GM18505 (cell line): ENCODE results near the gene FRMD4A.
"Not testable (repeated sequence)": the region's sequence is repeated elsewhere in the genome, so short reads cannot be mapped to it uniquely, and the experiment has no call there.

Source experiments
- ATAC-seq: cut with Tn5 transposase; IDR thresholded peaks from one replicate; pipeline ENCODE4 v1.9.1; 2021; ENCODE audit not compliant: unreplicated experiment
- POLR2A ChIP-seq: IDR thresholded peaks from 4 replicates; pipeline ENCODE4 v1.6.1; 2011; ENCODE audit warnings: borderline replicate concordance; ENCODE audit not compliant: insufficient read depth, insufficient read length; ENCODE audit errors: extremely low read depth

FRMD4A gene

DNA sequence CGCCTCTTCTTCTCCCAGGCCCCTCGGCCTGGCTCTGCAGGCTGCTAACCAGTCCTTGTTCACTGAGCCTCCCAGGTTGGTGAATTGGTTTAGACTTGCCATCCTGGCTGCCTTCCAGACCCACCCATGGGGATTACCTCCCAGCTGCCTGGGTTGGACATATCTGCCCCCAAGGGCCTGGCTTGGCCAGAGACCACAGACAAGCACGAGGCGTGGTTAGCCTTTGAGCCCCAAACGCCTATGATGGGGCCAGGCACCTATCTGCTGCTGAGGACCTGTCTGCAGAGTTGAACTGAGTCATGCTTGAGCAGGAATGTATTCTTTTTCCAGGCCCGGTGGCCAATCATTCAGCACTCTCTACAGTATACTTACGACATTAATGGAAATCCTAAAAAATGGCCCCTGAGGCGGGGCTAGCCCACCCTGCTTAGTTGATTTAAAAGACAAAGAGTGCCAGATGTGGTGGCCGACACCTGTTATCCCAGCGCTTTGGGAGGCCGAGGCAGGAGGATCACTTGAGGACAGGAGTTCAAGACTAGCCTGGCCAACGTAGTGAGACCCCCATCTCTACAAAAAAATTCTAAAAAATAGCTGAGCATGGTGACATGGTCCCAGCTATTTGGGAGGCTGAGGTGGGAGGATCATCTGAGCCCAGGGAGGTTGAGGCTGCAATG, 361.5 kb downstream of the FRMD4A start:
- TF ChIP-seq POLR2A = no peak
- ATAC-seq = no peak

DNA sequence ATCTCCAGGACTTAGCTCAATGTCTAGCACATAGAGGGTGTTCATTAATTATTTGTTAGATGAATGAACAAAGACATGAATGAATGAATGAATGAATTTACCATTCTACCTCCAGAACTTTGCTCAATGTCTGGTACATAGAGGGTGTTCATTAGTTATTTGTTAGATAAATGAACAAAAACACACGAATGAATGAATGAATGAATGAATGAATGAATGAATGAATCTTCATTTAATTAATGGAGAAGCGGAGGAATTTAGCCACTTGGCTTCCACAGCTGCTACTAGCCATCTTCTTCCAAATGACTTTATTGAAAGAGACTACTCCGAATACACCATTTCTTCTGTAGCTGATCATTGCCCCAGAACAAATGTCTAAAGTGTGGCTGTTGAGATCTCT, 368.9 kb downstream of the FRMD4A start:
- ATAC-seq = no peak
- TF ChIP-seq POLR2A = no peak

DNA sequence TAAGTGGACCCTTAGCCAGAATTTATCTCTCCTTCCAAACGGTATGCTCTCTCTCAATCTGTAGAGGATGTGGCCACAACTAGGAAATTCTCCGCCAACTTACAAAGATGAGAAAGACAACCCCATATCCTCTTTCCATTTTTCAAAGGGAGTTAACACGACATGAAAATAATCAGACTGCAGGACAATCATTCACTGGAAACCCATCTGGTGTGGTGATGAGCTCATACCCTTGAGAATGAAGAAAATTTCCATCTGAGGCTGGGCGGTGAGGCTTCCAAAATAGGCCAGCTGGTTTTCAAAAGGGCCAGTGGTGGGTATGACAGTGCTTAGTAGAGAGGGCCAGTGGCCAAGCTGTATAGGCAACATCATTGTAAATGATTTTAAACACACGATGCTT, 369.6 kb downstream of the FRMD4A start:
- no peak for TF ChIP-seq POLR2A
- ATAC-seq = no peak

DNA sequence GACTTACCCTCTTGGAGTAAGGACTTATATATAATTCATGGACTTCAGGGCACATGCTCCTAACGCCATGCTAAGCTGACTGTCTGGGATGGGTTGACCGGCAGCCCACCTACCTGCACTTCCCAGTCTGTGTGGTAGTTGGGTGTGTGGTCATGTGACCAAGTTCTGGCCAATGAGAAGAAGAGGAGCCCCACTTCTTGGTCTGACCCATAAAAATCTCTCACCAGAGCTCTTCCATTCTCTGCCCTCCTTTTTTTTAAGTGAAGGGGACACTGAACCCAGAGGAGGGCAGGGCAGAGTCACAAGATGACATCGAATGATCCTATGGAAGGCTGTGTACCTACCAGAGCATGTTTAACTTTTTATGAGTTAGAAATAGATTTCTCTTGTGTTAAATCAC, 370.1 kb downstream of the FRMD4A start:
- no peak for ATAC-seq
- no peak for TF ChIP-seq POLR2A

DNA sequence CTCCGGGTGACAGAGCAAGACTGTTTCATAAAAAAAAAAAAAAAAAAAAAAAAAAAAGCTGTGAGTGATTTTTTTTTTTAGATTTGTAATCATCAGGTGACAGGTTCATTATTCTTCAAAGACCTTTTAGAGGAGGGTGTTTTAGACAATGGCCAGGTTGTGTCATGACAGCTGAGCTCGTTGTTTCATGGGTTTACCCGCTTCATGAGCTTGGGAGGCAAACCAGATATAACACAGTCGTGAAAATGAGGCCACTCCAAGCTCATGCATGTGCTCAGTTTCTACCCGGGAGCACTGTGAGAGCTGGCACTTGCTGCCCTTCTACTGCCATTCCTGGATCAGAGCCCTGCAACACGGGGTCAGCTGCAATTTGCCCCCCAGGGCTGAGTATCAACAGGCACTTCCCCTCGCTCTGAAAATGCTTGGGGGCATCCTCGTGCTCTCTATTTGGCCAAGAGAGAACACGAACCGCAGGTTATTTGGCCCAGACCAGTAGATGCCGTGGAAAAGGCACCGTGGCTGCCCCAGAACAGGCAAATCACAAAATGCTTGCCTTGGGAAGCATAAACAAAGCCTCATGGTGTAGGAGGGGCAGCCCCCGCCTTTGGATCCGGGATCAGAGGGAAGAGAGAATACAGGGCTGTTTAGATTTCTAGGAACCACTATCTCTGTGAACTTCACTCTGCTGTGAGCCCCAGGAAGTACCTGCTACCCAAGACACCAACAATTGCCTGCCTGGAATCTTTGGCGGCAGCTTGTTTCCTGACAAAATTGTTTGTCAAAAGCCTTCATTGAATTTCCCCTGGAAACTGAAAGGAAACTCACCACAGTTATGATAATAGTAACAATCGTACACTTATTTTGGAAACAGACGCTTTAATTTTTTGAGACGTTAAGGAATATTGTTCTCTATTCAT, 371.0 kb downstream of the FRMD4A start:
- no peak for TF ChIP-seq POLR2A
- ATAC-seq = no peak

DNA sequence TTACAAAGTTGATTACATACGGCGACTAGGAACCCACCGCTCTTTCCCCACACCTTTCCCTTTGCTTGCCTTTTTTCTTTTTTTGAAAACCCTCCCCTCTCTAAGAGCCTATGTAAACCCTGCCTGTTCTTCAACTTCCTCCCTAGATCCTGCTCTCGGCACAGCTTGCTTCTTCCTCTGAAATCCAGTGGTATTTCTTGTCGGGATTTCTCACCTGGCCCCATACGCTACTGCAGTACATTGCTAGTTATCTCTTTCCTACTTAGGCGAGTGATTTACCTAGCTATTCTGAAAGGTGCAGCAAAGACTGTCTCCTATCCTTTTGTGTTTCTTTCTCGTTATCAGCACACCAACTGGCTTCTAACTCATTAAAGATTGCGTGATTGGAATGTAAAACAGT, 372.9 kb downstream of the FRMD4A start:
- TF ChIP-seq POLR2A = no peak
- ATAC-seq = no peak

DNA sequence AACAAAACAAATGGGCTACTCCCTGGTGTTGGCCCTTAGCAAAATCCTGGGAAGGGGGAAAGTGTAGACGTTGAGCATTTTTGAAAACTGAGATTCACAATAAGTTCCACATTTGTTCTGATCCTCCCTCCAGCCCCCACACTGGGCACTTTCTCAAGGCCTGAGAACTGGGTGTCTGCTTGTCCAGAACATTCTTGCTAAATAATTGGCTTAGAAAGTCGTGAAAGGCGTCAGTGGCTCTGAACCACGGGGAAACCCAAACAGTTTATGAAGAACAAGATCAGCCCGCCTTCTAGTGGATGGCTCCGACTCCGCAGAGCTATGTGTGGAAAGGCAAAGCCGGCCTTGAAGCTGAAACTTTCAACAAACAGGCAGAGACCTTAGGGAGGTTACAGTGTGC, 373.9 kb downstream of the FRMD4A start:
- ATAC-seq = no peak
- no peak for TF ChIP-seq POLR2A

DNA sequence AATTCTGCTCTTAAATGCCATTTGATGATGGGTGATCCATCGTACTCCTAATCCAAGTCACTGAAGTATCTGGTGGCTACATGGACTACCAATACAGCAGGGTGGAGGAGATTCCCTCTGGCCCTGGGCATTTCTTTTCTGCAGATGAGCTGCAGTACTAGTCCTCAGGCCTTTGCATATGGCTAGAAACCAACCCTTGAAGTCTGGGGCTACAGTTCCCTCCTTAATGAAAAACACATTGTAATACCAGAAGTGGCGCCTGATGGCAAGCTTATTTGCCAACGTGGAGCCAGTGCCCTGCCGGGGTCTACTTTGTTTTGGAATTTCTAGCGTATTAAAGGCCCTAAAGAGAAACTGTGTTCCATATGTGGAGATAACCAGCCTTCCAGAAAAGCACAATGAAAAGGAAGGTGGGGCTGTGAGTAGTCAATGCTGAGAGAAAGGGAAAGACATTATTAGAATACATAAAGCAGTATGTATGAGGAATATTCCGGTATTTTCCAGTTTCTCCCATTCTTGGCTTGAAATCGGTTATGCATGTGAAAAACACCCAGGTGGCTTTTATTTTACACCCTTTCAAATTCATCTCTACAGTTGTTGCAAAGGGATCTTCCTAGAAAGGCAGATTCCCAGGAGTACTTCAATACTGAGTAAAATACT, 375.2 kb downstream of the FRMD4A start:
- TF ChIP-seq POLR2A = no peak
- no peak for ATAC-seq

DNA sequence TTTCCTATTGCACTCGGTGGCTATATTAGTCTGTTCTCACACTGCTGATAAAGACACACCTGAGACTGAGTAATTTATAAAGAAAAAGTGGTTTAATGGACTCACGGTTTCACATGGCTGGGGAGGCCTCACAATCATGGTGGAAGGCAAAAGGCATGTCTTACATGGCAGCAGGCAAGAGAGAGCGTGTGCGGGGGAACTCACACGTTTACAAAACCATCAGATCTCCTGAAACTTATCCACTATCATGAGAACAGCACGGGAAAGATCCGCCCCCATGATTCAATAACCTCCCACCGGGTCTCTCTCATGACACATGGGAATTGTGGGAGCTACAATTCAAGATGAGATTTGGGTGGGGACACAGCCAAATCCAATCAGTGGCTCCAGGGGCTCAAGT, 376.5 kb downstream of the FRMD4A start:
- not testable (repeated sequence) for ATAC-seq

DNA sequence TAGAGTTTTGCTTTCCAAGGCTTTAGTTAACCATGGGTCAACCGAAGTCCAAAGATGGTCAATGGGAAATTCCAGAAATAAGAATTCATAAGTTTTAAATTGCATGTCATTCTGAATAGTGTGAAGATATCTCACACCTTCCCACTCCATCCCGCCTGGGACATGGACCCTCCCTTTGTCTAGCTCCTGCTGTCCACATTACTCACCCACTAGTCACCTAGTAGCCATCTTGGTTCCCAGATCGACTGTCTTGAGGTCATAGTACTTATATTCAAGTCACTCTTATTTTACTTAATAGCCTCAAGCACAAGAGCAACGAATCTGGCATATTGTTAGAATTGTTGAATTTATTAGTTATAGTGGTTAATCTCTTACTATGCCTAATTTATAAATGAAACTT, 377.4 kb downstream of the FRMD4A start:
- ATAC-seq = no peak
- no peak for TF ChIP-seq POLR2A

DNA sequence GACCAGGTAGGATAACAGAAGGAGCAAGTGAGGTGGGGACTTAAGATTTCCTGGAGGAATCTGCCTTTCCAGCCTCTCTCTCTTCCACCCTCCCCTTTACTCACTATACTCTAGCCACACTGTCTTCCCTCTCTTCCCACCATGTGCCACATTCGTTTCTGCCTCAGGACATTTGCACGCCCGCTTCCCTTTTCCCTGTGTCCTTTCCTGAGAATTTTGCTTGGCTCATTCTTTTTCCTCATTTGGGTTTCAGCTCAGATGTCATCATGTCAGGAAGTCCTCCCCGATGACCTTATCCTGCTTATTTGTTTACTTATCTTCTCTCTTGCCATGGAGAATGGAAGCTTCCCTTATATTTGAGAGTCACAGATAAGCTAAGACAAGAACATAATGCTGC, 380.2 kb downstream of the FRMD4A start:
- no peak for ATAC-seq
- no peak for TF ChIP-seq POLR2A

DNA sequence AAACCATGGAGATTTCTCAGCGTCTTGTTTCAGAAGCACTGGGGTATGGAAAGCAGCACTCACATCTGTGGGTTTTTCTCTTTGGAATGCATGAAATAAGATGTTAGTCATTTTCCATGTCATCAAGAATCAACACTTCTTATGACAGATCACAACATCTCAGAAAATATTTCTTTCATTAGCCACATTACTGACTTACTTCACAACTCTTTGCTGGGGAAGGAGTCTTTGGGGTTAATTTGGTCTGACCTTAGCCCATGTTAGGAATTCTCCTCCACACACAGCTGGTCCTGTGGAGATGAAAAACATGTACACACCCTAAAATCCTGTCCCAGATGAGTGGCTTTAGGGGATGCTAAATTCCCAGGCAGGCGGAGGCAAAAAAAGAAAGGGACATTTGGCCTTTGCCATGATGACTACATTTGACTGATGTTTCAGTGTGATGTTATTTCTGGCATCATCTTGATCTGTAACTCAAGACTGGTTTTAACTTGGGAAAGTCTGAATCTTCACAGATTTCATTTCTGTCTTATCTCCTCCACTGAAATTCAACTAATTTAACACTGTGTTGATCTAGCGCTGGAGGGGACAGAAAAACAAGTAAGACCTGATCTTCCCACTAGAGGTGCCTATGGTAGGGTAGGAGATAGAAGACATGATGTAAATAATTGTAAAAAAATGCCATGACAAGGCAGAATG, 380.7 kb downstream of the FRMD4A start:
- no peak for TF ChIP-seq POLR2A
- no peak for ATAC-seq

DNA sequence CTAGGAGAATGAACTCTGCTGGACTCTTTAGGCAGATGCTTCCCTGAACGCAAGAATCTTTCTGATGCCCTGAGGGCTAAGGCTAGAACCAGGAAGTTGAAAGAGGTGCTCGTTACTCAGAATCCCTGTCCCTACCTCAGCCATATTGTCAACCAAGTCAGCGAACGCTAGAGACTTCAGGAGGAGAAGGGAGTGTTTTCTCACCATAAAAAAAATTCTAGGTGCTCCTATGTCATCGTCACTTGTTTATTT, 384.6 kb downstream of the FRMD4A start:
- ATAC-seq = no peak
- no peak for TF ChIP-seq POLR2A

DNA sequence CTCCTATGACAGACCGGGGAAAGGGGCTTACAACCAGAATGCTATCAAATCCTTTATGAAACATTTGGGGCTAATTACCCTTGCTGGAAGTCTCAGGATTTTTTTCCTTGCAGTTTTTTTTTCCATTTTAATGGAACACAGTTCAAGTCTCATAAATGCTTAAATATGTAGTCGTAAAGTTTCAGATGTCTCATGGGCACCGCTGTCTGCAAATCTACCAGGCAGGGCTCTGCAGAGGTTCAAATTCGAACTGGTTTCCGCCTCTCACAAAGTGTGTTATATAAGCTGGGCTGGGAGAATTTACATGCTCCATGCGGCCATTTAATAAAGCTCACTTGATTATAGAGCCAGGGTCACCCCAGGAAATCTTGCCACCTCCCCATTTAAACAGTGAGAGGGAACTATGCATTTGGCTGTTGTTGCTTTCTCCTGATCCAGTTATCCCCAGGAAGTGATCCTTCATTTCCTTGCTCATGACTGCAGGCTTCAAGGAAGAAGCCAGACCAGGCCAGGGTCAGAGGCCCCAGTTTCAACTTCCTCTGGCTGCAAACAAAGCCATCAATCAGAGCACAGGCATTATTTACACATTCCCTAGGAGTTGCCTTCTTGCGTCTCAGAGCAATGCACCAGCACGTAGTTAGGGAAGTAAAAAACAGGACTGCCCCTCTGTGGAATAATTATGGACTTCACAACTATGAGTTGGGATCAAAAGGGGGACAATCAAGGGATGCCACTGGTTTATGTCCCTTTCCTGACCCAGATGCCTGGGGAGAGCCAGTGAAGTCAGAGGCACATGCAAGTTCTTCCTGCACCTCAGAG, 385.1 kb downstream of the FRMD4A start:
- ATAC-seq = no peak
- no peak for TF ChIP-seq POLR2A

DNA sequence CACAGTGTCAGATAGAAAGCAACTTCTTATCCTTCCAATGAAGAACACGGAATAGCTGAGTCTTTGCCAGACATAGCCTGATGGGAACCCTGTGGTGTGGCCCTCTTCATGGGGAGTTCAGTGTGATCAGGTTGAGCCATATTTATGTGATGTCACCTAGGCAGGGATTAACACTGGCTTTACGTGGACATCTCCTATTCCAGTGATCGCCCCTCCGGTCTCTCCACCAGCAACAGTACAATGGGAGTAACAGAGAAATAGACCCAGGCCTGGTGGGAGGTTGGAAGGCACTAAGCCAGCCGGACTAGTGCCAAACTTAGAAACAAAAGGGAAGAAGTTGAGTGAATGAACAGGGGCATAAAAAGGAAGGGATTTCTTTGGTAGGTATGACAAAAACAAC, 385.9 kb downstream of the FRMD4A start:
- no peak for ATAC-seq
- TF ChIP-seq POLR2A = no peak
